HG03135 (cell line): ENCODE results near the gene CDKAL1.
"Not testable (repeated sequence)": the region's sequence is repeated elsewhere in the genome, so short reads cannot be mapped to it uniquely, and the experiment has no call there.

Experiments
- ATAC-seq: cut with Tn5 transposase; IDR thresholded peaks from one replicate; pipeline ENCODE4 v1.9.1; 2021; ENCODE audit warnings: mild to moderate bottlenecking, moderate library complexity; ENCODE audit not compliant: unreplicated experiment

CDKAL1 gene

DNA sequence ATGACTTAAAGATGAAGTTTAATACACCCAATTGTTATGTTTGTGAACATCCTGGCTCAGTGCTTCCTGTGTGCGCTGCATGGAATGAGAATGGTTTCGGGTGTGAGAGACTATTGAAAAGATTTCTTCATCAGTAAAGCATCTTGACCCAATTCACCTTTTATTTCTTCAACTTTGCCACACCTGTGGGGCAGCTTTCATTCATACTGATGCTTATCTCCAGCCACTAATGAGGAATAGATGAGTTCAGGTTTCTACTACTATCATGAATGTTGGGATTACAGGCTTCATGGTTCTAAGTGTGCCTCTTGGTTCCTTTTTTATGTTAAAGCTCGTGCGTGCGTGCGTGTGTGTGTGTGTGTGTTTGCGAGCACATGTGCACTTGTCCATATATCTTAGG lies 685.6 kb downstream of the CDKAL1 start:
- ATAC-seq, result no peak

DNA sequence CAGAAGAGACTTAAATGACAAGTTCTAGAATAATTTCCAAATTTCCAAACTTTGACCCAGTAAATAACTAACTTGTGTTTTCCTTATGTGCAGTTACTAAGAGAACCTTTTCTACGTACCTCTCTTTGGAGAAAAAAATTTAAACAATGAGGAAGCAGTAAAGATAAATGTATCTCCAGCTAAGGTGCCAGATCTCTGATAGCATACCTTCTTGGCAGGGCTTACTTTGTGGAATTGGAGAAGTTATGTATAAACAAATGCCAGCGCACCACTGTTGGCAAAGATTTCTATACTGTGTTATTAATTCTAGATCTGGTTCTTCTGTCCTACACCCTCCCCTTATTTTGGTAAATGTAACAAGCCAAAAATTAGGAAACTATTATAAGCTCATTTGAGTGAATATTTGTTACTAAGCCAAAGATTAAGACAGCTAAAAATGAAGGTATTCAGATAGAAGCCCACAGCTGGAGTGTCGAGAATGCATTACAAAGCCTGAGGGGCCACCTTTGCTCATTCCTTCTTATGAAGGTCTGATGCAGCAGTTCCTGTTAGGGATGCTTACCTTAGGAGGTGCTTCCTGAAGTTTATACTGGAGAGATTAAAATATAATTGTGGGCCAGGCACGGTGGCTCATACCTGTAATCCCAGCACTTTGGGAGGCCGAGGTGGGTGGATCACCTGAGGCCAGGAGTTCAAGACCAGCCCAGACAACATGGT lies 686.2 kb downstream of the CDKAL1 start:
- ATAC-seq, result no peak

DNA sequence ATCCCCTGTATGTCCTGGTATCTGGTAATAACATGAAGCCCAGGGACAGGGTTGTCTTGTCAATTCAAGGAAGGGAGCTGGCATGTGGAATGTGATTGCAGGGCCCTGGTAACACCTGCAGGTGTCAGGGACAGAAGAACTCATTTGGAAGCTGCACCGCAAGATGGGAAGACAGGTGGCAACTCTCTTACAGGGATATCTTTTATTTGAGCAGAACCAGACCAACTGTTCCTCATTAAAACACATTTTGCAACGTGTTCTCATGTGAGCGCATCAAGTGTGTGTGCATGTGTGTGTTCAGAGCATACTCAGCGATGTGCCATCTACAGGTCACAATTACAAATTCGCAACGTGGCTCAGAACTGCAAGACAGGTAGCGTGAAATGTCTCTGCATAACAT lies 688.4 kb downstream of the CDKAL1 start:
- no peak for ATAC-seq

DNA sequence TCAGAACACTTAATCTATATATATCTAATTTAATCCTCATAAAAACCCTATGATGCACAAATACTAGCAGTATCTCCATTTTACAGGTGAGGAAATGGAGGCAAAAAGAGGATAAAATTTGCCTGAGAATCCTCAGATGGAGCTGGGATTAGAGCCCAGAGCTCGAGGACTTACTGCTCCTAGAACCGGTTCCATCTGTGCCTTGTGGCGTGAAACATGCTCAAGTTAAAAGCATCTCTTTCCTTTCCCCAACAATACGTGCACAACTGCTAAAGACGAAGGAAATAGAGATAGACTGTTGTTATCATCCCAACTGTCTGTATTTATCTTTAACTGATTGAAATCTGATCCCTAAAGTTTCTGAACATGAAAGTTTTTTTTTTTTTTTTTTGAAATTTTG lies 691.7 kb downstream of the CDKAL1 start:
- ATAC-seq, result no peak

DNA sequence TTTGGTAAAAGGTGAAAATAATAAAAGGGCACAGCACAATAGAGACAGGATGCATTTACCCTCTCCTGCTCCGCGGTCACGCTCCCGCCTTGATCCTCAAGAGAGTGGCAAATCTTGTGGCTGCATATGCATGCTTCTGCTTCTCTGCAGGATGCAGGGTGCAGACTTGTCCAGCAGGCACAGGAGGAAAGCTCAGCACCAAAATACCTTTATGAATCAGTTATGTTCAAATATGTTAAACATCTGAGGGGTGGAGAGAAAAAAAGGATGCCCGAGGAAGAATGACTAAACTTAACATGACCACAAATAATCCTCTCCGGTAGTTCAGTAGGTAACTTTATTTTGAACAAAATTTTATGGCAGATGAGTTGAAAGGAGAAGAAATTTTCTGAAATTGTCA lies 693.2 kb downstream of the CDKAL1 start:
- ATAC-seq, result no peak

DNA sequence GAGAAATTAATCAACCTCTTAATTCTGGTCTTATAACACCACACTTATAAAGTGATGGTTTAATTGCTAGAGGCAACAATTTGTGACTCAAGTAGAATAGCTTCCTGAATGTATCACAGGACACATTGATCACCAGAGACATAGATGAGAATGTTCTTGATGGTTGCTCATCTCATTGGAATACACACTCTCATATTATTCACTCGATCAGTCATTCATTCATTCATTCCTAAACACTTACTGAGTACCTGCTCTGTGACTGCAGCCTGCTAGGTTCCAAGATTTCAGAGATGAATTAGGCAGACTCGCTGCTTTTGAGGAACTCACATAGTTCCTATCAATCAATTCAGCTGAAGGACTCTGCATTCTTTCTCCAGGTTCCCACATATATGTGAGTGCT lies 694.2 kb downstream of the CDKAL1 start:
- ATAC-seq, result no peak

DNA sequence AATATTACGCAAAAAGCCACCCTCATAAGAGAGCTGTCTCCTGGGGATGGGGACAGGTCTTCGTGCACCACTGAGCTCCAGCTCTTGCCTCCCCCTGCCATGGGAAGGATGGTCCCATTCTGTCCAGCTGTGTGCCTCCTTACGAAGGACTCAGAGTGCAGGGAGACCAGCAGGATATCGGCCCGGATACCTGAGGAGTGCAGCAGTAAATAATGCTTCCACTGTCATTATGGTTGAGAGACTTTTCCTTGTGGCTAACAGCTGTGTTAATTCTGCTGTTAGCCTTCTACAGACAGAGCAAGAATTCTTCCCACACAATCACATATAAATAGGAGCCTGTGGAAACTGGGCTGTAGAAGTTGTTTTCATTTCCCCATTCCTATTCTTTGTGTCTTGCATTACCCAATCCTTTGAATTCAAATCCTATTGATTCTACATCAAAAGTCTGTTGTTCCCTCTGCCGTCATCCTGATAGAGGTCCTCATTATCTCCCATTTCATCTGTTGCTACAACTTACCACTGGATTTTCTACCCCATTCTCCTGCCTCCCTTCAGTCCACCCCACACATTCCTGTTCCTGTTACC lies 694.7 kb downstream of the CDKAL1 start:
- ATAC-seq, result no peak

DNA sequence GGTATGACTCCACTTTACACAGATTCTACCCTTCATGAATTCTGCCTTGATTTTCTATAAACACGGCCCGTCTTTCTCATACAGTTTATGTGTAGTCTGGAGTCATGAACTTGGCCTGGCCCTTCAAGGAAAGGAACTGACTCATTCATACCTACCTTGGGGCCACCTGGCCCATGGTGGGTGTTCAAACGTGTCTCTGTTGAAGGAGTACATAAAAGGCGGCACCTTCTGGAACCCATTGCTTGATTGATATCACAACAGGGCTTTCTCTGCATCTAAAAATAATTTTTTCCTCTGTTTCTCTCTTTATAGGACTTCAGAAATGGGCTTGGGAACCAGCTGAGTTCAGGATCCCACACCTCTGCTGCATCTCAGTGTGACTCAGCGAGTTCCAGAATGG lies 696.3 kb downstream of the CDKAL1 start:
- ATAC-seq, result no peak

DNA sequence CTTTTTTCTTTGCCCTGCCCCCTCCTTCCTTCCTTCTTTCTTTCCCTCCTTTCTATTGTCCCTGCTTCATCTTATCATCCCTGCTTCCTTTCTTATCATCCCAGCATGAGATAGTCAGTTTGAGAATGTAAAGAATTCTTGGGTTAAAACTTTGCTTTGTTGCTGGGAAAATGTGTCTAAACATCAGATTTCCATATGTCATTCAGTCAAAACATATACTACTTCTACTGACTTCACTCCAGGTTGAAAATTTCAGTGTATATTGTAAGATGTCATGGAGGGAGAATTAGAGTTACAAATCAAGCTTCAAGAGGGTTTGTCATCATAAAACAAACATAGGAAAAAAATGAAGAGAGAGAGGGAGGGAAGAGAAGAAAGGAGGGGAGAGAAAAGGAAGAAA lies 700.9 kb downstream of the CDKAL1 start:
- no peak for ATAC-seq

DNA sequence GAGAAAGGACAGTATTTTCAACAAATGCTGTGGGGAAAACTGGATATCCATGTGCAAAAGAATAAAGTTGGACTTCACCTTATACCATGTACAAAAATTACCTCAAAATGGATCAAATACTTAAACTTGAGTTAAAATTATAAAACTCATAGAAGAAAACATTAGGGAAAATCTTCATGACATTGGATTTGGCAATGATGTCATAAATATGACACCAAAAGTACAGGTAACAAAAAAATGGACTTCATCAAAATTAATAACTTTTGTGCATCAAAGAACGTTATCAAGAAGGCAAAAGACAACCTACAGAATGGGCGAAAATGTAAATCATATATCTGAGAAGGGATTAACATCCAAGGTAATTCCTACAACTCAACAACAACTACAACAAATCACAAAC lies 704.0 kb downstream of the CDKAL1 start:
- ATAC-seq, result no peak

DNA sequence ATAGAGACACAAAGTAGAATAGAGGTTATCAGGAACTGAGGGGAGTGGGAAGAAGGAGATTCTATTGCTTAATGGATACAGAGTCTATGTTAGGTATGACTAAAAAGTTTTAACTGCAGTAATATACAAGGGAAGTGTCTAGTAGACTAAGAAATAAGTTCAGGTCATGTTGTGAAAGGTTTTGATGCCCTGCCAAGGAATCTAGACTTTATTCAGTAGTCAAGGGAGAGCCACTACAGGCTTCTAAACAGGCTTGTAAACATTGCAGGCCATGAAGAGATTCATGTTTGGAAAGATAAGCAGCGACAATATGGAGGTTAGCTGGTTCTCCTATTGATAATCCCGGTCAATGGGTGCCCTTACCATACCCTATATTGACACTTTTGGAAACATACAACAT lies 706.5 kb downstream of the CDKAL1 start:
- ATAC-seq, result no peak

DNA sequence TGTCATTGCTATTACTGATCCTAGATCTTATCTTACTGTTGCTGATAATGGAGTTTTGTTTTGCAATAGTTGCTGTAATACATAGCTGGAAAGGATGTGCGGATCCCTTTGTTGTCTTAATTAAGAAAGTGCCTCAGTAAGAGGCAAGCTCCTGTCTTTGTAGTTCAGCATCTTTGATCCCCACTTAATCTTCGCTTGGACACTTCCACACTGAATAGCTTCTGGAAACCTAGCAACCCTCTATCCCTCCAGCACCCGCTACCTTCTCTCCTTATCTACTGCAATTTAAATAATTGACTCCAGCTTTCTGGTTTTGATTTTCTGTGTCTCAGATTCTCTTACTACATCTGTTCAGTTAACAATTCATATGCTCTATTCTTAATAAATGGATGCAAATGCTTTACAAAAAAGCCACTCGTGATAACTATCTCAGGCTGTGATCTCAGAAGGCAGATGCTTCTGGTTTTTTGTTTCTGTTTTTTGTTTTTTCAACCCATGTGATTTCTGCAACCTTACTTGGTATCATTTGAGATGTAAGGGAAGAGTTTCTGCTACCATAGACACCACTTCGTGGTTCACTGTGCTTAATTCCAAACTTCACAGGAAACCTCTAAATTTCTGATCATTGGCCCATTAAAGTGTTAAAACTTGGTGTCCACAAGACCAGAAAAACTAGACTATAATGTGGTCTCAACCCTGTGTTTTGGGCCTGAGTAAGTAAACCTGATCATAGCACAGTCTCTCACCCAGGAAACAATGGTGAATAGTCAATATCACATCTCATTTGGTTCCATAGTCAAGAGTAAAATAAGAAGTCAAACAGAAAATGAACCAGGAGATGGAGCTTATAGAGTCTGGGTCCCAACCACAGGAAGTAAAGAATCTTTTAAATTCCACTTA lies 707.2 kb downstream of the CDKAL1 start:
- ATAC-seq, result no peak

DNA sequence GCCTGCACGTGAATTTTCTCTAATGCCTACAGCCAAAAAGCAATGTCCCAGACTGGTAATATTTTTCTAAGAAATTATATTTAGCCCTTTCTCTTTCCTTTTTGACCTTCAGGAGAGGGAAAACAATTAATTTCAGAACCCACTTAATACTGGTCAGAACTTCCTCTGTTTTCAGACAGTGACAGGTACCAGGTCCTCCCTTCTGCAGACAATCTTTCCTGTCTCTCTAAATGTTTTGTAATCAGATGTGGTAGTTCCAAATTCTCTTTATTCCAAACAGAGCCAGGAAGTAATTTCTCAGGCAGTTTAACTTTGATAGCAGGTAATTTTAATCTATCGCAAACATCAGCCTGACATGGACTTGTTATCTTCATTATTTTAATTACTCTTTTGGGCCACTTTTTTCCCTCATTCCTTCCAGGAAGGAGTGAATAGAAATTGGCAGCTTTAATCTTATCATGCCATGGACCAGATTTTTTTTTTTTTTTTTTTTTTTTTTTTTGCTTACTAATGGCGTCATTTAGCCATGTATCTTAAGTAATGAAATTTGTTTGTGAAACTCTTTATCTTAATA lies 710.7 kb downstream of the CDKAL1 start:
- ATAC-seq, result no peak

DNA sequence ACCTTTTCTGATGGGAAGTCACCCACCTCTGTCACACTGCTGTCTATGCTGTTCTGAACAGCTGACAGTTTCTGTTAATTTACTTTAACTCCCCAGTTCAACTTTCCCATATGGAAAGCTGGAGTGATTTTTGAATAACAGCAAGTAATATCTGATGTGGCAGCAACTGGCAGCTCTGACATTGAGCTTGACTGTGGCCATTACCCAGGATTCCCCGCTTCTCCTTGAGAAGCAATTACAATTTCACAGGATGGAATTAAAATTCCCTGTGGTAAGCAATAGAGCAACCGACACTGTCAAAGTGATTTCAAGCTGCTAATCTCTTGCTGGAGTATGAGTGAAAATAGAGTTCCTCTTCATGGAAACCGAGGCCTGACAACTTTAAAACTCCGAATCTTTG lies 711.2 kb downstream of the CDKAL1 start:
- no peak for ATAC-seq

DNA sequence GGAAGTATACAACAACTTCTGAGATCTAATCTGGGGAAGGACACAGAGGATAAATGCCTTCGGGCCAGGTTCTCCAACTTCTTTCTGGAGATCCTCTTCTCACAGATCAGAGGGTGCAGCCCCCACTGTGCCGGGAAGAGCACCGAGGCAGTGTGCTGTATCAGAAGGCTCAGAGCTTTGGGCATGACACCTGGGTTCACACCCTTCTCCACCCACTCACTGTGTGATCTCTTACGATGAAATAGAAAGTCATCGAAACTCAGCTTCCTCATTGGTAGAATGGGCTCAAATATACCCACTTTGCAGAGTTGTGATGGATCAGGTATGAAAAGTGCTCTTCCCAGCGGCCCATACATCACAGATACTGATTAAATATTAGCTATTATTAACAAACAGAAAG lies 711.8 kb downstream of the CDKAL1 start:
- no peak for ATAC-seq

DNA sequence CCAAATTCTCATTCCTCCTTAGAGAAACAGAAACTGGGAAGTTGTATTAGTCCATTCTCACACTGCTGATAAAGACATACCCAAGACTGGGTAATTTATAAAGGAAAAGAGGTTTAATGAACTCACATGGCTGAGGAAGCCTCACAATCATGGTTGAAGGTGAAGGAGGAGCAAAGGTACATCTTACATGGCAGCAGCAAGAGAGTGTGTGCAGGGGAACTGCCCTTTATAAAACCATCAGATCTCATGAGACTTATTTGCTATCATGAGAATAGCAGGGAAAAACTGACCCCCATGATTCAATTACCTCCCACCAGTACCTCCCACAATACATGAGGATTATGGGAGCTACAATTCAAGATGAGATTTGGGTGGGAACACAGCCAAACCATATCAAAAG lies 720.2 kb downstream of the CDKAL1 start:
- ATAC-seq, result not testable (repeated sequence)

DNA sequence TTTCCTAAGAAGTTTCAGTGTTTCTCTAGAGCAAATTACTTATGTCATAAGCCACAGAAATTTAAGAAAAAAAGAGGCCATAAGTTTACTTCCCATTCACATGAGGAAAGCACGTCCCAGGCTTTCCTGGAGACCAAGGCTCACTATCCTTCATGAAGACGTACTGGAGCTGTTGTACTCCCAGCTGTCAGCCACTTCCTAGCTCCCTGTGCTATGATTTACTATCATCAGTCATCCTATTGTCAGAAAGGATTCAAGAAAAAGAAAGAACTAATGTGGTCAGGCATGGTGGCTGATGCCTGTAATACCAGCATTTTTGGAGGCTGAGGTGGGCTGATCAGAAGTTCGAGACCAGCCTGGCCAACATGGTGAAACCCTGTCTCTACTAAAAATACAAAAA lies 721.9 kb downstream of the CDKAL1 start:
- ATAC-seq, result no peak

DNA sequence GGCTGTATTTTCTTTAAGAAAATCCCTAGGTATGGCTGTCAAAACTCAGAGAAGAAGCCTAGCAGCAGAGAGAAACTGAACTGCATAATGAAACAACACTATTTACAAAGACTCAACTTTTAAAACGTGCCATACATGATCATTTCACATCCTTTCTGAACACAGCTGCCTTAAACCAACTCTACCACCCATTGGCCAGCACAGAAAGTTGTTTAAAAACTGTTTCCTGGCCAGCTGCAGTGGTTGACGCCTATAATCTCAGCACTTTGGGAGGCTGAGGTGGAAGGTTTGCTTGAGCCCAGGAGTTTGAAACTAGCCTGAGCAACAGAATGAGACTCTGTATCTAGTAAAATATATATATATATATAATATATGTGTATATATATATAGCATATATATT lies 722.9 kb downstream of the CDKAL1 start:
- ATAC-seq, result no peak

DNA sequence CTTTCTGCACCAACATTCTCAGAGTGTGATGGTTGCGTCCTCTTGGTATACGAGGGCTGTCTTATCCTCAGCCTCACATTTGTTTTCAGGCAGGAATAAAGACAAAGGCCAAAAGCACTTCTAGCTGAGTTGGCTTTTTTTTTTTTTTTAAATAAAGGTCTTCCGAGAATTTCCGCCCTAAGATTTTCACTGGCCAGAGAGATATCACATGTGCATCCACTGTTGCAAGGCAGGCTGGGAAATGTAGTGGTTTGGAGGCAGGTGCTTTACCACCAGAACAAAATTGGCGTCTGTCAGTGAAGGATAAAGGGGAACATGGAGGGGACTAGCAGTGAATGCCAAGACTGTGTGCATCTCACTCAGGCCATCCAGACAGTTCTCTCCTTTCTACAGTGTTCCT lies 724.4 kb downstream of the CDKAL1 start:
- ATAC-seq, result no peak

DNA sequence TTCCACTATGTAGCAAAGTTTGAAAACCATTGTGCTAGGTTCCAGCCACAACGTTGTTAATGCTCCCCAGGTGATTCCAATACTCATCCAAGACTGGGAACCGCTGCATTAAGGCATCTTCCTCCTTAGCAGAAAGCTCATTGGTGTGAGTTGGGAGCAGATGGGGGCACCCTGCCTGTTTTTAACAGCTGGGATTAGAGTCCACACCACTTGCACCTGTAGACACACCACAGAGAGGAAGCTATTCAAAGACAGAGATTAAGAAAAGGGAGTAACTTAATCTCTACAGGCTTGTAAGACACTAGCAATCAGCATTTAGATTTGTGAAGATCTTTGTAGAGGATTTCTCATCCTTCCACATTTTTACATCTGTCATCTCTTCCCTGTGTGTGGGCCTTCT lies 725.4 kb downstream of the CDKAL1 start:
- ATAC-seq, result no peak

DNA sequence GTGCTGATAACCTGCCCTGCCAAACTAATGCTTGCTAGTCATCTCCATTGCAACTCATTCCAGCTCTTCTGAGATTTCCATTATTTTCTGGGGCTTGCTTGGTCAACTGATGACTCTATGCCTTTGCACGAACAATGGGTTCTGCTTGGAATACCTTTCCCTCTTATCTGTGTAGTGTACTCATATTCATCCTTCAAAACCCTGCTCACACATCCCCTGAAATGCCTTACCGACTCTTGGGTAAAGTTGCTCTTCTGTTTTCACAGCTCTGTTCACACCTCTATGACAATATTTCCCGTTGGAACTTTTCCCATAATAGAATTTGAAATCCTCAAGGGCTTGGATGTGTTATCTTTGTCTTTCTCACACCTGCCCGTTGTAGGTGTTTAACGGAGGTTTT lies 728.2 kb downstream of the CDKAL1 start:
- no peak for ATAC-seq
